Bronchial epithelial cell (primary cell): ENCODE results near the gene EI24. TPM values are rescaled to one million over a fixed set of nuclear protein-coding genes. Genes with fewer than 3 reads are reported as not detected.
A peak's percentile ranks its signal among the peaks of the same experiment; 100 is the strongest.

ENCODE experiments used
- DNase-seq: peaks from one replicate; pipeline ENCODE4 v3.0.0-alpha.2; 2010; ENCODE audit warnings: low read depth
- FAIRE-seq: peaks from 2 replicates; lab custom pipeline; 2011; peaks lifted over from hg19 to GRCh38; lab: Jason Lieb, UNC
- H3K27me3 ChIP-seq: 2 replicates; pipeline ENCODE4 v1.5.1; 2011; ENCODE audit warnings: low read length; ENCODE audit not compliant: control insufficient read depth, insufficient read depth
- H3K36me3 ChIP-seq: 2 replicates; pipeline ENCODE4 v1.5.1; 2011; ENCODE audit warnings: low read length; ENCODE audit not compliant: control insufficient read depth, insufficient read depth
- H3K4me3 ChIP-seq: 2 replicates; pipeline ENCODE4 v1.5.1; 2011; ENCODE audit warnings: mild to moderate bottlenecking, low read depth, low read length, control low read depth
- total RNA-seq: library from RNA; depleted of rRNA; stranded (reverse); fragments of >200 nt; gene quantifications from 2 replicates; pipeline ENCODE4 v1.2.1, GENCODE V29; 2014
- TF ChIP-seq, protein P1 (sequence below): IDR thresholded peaks from 2 replicates; pipeline ENCODE4 v1.5.1; 2011; ENCODE audit warnings: mild to moderate bottlenecking, moderate library complexity, low read length, control low read depth, inconsistent platforms; ENCODE audit not compliant: insufficient read depth, severe bottlenecking

Gene EI24
- total RNA-seq, 1 donor from 2014 or later: 179 TPM

GRCh38 chr11:125542709-125543108 lies 26.6 kb upstream of the EI24 start:
- DNase-seq (no peak), FAIRE-seq (no peak)
- TF ChIP-seq, protein P1, sequence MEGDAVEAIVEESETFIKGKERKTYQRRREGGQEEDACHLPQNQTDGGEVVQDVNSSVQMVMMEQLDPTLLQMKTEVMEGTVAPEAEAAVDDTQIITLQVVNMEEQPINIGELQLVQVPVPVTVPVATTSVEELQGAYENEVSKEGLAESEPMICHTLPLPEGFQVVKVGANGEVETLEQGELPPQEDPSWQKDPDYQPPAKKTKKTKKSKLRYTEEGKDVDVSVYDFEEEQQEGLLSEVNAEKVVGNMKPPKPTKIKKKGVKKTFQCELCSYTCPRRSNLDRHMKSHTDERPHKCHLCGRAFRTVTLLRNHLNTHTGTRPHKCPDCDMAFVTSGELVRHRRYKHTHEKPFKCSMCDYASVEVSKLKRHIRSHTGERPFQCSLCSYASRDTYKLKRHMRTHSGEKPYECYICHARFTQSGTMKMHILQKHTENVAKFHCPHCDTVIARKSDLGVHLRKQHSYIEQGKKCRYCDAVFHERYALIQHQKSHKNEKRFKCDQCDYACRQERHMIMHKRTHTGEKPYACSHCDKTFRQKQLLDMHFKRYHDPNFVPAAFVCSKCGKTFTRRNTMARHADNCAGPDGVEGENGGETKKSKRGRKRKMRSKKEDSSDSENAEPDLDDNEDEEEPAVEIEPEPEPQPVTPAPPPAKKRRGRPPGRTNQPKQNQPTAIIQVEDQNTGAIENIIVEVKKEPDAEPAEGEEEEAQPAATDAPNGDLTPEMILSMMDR: no peak
- Histone ChIP-seq H3K36me3 (no peaks in the 10 kb centered on the region), H3K4me3 (no peak overlapping the region), H3K27me3 (no peaks in the 10 kb centered on the region)

- no peak for FAIRE-seq
- H3K27me3 ChIP-seq: no peaks in the 10 kb centered on the region
- H3K36me3 ChIP-seq: no peaks in the 10 kb centered on the region
- no peak overlapping the region for H3K4me3 ChIP-seq
- TF ChIP-seq, protein P1: no peak
- DNase-seq: no peak
These were observed 18.5 kb upstream of the EI24 start for GRCh38 chr11:125550780-125551179.

GRCh38 chr11:125551835-125552342 lies 17.4 kb upstream of the EI24 start:
- DNase-seq: no peak
- no peaks in the 10 kb centered on the region for H3K27me3 ChIP-seq
- H3K36me3 ChIP-seq: no peaks in the 10 kb centered on the region
- H3K4me3 ChIP-seq: no peak overlapping the region
- TF ChIP-seq, protein P1: no peak
- FAIRE-seq: peak; percentile 68

DNA sequence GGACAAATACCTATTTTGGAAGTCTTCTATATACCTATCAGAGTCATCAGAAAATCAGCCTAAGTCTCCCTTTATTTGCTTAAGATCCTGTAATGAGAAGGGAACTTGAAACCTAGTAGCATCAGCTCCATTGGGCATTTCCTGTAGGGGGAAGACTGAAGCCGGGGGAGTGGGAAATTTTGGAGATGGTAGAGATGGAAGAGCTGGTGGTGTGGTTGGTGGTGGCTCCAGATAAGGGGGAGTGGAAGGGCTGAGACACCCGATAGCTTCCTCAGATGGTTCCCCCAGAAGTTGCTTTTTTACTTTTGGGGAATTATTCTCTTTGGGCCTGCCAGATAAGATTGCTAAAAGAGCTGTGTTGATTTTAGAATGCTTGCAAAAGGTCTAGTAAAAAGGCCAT lies 16.4 kb upstream of the EI24 start:
- TF ChIP-seq, protein P1: no peak
- no peaks in the 10 kb centered on the region for H3K36me3 ChIP-seq
- no peak overlapping the region for H3K4me3 ChIP-seq
- no peaks in the 10 kb centered on the region for H3K27me3 ChIP-seq
- DNase-seq: no peak
- FAIRE-seq: no peak

DNA sequence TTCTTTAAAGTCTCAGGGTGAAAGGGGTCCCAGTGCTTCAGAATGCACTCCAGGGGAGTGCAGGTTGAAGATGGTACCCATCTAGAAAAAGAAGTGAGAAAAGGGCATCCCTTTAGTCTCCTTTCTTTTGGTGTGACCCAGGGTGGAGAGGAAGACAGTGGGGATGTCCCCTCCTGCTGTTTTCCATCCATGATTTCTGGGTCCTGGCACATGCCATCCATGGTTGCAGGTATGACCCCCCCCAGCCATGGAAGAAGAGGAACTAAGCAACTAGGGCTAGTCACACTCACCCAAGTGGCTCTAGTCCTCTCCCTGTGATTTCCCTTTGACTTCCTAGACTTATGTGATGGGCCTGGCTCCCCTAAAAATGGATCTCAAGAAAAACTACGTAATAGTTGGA lies 15.9 kb upstream of the EI24 start:
- DNase-seq (no peak), FAIRE-seq (no peak)
- H3K4me3 ChIP-seq: no peak overlapping the region
- no peaks in the 10 kb centered on the region for H3K36me3 ChIP-seq
- TF ChIP-seq, protein P1: no peak
- no peaks in the 10 kb centered on the region for H3K27me3 ChIP-seq

- FAIRE-seq (peak; percentile 62), DNase-seq (no peak)
- H3K4me3 ChIP-seq: no peak overlapping the region
- no peaks in the 10 kb centered on the region for H3K27me3 ChIP-seq
- H3K36me3 ChIP-seq: no peaks in the 10 kb centered on the region
- TF ChIP-seq, protein P1: no peak
These were observed 15.2 kb upstream of the EI24 start for GRCh38 chr11:125554038-125554437.
